ENCODE results near the gene FRMPD4.

DNA sequence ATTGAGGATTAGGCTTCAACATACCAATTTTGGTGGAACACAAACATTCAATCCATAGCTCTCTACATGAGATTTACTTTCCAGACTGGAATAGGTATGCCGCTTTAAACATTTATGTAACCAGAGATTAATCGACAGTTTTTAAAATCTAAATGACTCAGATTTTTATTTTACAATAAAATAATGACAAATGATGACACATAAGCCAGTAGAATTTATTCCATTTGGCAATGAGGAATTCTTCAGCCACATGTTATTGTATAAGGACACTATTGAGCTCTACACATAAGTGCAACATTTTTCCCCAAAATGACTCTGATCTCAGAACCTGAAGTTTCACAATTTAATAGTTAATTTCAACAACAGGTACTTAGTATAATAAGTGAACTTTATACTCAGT lies 425.9 kb downstream of the FRMPD4 start:
- TF ChIP-seq, protein P1, sequence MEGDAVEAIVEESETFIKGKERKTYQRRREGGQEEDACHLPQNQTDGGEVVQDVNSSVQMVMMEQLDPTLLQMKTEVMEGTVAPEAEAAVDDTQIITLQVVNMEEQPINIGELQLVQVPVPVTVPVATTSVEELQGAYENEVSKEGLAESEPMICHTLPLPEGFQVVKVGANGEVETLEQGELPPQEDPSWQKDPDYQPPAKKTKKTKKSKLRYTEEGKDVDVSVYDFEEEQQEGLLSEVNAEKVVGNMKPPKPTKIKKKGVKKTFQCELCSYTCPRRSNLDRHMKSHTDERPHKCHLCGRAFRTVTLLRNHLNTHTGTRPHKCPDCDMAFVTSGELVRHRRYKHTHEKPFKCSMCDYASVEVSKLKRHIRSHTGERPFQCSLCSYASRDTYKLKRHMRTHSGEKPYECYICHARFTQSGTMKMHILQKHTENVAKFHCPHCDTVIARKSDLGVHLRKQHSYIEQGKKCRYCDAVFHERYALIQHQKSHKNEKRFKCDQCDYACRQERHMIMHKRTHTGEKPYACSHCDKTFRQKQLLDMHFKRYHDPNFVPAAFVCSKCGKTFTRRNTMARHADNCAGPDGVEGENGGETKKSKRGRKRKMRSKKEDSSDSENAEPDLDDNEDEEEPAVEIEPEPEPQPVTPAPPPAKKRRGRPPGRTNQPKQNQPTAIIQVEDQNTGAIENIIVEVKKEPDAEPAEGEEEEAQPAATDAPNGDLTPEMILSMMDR (IDR thresholded peaks at IDR 0.05): no peak
- TF ChIP-seq ZFX (IDR thresholded peaks at IDR 0.05; ENCODE audit: borderline replicate concordance): no peak

Measured in 22Rv1 (cell line).